Measurements from ENCODE around the gene SP6.

GRCh38 chr17:47800686-47801085 lies 50.3 kb downstream of the SP6 start:
- TF ChIP-seq POLR2A (IDR thresholded peaks at IDR 0.05; ENCODE audit: low read length) (no peak), GATA1 (IDR thresholded peaks at IDR 0.05; ENCODE audit: low read depth, low read length) (no peak)

All from erythroblast (primary cell).